ENCODE measurements around the gene LGR6. TPM values are rescaled to one million over a fixed set of nuclear protein-coding genes. Genes with fewer than 3 reads are reported as not detected.

Gene LGR6
- total and polyA plus RNA-seq, 2 experiments from 2014 or later, result 0.66 to 0.89 TPM

DNA sequence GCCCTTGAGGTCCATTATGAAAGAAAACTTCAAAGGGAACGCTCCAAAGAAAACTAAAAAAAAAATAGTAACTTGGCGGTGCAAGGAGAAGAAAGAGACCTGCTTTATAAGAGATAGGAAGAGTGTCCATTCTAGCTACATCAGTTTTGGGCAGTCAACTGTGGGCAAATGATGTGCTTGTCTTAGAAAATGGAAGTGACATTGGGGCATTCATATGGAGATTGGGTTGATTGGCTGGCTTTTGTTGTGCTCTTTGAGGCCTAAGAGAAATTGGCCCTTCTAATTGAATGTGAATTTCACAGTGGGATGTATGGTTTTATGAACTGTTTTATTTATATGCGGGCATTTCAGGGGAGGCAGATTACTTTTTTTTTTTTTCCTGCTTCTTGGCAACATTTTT lies 168.1 kb downstream of the LGR6 start:
- Mint-ChIP-seq H3K4me1 (peaks cover 46% of the 10 kb centered on the region), H3K27ac (peak overlapping the region; percentile 87), H3K36me3 (ENCODE audit: low read depth) (peaks cover 15% of the 10 kb centered on the region; the same call in 2 of the 3 replicates), H3K27me3 (ENCODE audit: insufficient read depth, low read depth, poor library complexity) (peaks cover 10% of the 10 kb centered on the region), H3K4me3 (peak overlapping the region; percentile 55), H3K9me3 (peaks cover 8% of the 10 kb centered on the region; the same call in 2 of the 3 replicates)
- Histone ChIP-seq H4K20me1 (replicated peaks; ENCODE audit: insufficient read depth) (no peaks in the 10 kb centered on the region), H3K9me2 (ENCODE audit: insufficient read depth) (no peaks in the 10 kb centered on the region), H2AFZ (no peak overlapping the region), H3K36me3 (ENCODE audit: insufficient read depth) (no peaks in the 10 kb centered on the region), H3K4me3 (peak overlapping the region; percentile 36), H3K79me2 (replicated peaks; ENCODE audit: insufficient read depth) (peaks cover 63% of the 10 kb centered on the region), H3K27ac (ENCODE audit: low read depth) (peak overlapping the region; percentile 81), H3K4me2 (peak overlapping the region; percentile 64), H3K27me3 (ENCODE audit: insufficient read depth) (no peaks in the 10 kb centered on the region), H3F3A (replicated peaks; ENCODE audit: low read depth) (no peaks in the 10 kb centered on the region), H3K4me1 (ENCODE audit: insufficient read depth) (peaks cover 59% of the 10 kb centered on the region)
- ATAC-seq (peak; percentile 78), DNase-seq (ENCODE audit: low spot score) (peak; percentile 67)
- TF ChIP-seq NANOG (IDR thresholded peaks at IDR 0.05; ENCODE audit: borderline replicate concordance) (peak; percentile 99), CREB1 (CRISPR knock-in tag; IDR thresholded peaks at IDR 0.05; ENCODE audit: low read depth) (no peak)
- TF ChIP-seq, protein P1, sequence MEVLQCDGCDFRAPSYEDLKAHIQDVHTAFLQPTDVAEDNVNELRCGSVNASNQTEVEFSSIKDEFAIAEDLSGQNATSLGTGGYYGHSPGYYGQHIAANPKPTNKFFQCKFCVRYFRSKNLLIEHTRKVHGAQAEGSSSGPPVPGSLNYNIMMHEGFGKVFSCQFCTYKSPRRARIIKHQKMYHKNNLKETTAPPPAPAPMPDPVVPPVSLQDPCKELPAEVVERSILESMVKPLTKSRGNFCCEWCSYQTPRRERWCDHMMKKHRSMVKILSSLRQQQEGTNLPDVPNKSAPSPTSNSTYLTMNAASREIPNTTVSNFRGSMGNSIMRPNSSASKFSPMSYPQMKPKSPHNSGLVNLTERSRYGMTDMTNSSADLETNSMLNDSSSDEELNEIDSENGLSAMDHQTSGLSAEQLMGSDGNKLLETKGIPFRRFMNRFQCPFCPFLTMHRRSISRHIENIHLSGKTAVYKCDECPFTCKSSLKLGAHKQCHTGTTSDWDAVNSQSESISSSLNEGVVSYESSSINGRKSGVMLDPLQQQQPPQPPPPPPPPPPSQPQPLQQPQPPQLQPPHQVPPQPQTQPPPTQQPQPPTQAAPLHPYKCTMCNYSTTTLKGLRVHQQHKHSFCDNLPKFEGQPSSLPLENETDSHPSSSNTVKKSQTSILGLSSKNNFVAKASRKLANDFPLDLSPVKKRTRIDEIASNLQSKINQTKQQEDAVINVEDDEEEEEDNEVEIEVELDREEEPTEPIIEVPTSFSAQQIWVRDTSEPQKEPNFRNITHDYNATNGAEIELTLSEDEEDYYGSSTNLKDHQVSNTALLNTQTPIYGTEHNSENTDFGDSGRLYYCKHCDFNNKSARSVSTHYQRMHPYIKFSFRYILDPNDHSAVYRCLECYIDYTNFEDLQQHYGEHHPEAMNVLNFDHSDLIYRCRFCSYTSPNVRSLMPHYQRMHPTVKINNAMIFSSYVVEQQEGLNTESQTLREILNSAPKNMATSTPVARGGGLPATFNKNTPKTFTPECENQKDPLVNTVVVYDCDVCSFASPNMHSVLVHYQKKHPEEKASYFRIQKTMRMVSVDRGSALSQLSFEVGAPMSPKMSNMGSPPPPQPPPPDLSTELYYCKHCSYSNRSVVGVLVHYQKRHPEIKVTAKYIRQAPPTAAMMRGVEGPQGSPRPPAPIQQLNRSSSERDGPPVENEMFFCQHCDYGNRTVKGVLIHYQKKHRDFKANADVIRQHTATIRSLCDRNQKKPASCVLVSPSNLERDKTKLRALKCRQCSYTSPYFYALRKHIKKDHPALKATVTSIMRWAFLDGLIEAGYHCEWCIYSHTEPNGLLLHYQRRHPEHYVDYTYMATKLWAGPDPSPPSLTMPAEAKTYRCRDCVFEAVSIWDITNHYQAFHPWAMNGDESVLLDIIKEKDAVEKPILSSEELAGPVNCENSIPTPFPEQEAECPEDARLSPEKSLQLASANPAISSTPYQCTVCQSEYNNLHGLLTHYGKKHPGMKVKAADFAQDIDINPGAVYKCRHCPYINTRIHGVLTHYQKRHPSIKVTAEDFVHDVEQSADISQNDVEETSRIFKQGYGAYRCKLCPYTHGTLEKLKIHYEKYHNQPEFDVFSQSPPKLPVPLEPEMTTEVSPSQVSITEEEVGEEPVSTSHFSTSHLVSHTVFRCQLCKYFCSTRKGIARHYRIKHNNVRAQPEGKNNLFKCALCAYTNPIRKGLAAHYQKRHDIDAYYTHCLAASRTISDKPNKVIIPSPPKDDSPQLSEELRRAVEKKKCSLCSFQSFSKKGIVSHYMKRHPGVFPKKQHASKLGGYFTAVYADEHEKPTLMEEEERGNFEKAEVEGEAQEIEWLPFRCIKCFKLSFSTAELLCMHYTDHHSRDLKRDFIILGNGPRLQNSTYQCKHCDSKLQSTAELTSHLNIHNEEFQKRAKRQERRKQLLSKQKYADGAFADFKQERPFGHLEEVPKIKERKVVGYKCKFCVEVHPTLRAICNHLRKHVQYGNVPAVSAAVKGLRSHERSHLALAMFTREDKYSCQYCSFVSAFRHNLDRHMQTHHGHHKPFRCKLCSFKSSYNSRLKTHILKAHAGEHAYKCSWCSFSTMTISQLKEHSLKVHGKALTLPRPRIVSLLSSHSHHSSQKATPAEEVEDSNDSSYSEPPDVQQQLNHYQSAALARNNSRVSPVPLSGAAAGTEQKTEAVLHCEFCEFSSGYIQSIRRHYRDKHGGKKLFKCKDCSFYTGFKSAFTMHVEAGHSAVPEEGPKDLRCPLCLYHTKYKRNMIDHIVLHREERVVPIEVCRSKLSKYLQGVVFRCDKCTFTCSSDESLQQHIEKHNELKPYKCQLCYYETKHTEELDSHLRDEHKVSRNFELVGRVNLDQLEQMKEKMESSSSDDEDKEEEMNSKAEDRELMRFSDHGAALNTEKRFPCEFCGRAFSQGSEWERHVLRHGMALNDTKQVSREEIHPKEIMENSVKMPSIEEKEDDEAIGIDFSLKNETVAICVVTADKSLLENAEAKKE (CRISPR knock-in tag; IDR thresholded peaks at IDR 0.05), result peak; percentile 74; the same call in 1 of the 2 replicates
- TF ChIP-seq, protein P2, sequence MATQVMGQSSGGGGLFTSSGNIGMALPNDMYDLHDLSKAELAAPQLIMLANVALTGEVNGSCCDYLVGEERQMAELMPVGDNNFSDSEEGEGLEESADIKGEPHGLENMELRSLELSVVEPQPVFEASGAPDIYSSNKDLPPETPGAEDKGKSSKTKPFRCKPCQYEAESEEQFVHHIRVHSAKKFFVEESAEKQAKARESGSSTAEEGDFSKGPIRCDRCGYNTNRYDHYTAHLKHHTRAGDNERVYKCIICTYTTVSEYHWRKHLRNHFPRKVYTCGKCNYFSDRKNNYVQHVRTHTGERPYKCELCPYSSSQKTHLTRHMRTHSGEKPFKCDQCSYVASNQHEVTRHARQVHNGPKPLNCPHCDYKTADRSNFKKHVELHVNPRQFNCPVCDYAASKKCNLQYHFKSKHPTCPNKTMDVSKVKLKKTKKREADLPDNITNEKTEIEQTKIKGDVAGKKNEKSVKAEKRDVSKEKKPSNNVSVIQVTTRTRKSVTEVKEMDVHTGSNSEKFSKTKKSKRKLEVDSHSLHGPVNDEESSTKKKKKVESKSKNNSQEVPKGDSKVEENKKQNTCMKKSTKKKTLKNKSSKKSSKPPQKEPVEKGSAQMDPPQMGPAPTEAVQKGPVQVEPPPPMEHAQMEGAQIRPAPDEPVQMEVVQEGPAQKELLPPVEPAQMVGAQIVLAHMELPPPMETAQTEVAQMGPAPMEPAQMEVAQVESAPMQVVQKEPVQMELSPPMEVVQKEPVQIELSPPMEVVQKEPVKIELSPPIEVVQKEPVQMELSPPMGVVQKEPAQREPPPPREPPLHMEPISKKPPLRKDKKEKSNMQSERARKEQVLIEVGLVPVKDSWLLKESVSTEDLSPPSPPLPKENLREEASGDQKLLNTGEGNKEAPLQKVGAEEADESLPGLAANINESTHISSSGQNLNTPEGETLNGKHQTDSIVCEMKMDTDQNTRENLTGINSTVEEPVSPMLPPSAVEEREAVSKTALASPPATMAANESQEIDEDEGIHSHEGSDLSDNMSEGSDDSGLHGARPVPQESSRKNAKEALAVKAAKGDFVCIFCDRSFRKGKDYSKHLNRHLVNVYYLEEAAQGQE (IDR thresholded peaks at IDR 0.05; ENCODE audit: unreplicated experiment), result no peak
- TF ChIP-seq, protein P3, sequence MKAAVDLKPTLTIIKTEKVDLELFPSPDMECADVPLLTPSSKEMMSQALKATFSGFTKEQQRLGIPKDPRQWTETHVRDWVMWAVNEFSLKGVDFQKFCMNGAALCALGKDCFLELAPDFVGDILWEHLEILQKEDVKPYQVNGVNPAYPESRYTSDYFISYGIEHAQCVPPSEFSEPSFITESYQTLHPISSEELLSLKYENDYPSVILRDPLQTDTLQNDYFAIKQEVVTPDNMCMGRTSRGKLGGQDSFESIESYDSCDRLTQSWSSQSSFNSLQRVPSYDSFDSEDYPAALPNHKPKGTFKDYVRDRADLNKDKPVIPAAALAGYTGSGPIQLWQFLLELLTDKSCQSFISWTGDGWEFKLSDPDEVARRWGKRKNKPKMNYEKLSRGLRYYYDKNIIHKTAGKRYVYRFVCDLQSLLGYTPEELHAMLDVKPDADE (IDR thresholded peaks at IDR 0.05), result no peak

All from GM23338 (cell line).